HG02938 (cell line): ENCODE measurements around the gene CATSPERD.
"Not testable (repeated sequence)": the region's sequence is repeated elsewhere in the genome, so short reads cannot be mapped to it uniquely, and the experiment has no call there.

Experiments used
- ATAC-seq: cut with Tn5 transposase; IDR thresholded peaks from one replicate; pipeline ENCODE4 v1.9.1; 2021; ENCODE audit warnings: mild to moderate bottlenecking, moderate library complexity; ENCODE audit not compliant: unreplicated experiment

Gene CATSPERD

GRCh38 chr19:5697022-5697889 is 23.2 kb upstream of the CATSPERD start:
- no peak for ATAC-seq

GRCh38 chr19:5697890-5698634 is 22.4 kb upstream of the CATSPERD start:
- no peak for ATAC-seq

GRCh38 chr19:5698635-5699422 is 21.6 kb upstream of the CATSPERD start:
- ATAC-seq: no peak

GRCh38 chr19:5700455-5701092 is 19.9 kb upstream of the CATSPERD start:
- ATAC-seq: no peak

- not testable (repeated sequence) for ATAC-seq
Measured at GRCh38 chr19:5702053-5702410, 18.4 kb upstream of the CATSPERD start.

- ATAC-seq: no peak
Measured at GRCh38 chr19:5703819-5704818, 16.3 kb upstream of the CATSPERD start.

GRCh38 chr19:5705552-5705951 is 14.9 kb upstream of the CATSPERD start:
- ATAC-seq: no peak

- ATAC-seq: no peak
Measured at GRCh38 chr19:5706876-5707573, 13.4 kb upstream of the CATSPERD start.

GRCh38 chr19:5707576-5708575 is 12.6 kb upstream of the CATSPERD start:
- ATAC-seq: no peak

- no peak for ATAC-seq
Measured at GRCh38 chr19:5711025-5711424, 9.4 kb upstream of the CATSPERD start.

- ATAC-seq: no peak
Measured at GRCh38 chr19:5711713-5712161, 8.7 kb upstream of the CATSPERD start.

GRCh38 chr19:5713228-5713627 is 7.2 kb upstream of the CATSPERD start:
- no peak for ATAC-seq

GRCh38 chr19:5714816-5715215 is 5.6 kb upstream of the CATSPERD start:
- no peak for ATAC-seq

- no peak for ATAC-seq
Measured at GRCh38 chr19:5717215-5717935, 3.1 kb upstream of the CATSPERD start.

- no peak for ATAC-seq
Measured at GRCh38 chr19:5718037-5718578, 2.3 kb upstream of the CATSPERD start.

GRCh38 chr19:5718579-5719273 is 1.7 kb upstream of the CATSPERD start:
- no peak for ATAC-seq
